ENCODE results near the gene TEAD2.

- TF ChIP-seq PATZ1 (CRISPR knock-in tag; IDR thresholded peaks at IDR 0.05; ENCODE audit: borderline replicate concordance) (no peak), ZNF8 (CRISPR knock-in tag; IDR thresholded peaks at IDR 0.05) (no peak), PPARA (CRISPR knock-in tag; IDR thresholded peaks at IDR 0.05; ENCODE audit: borderline replicate concordance) (no peak), CSDC2 (CRISPR knock-in tag; IDR thresholded peaks at IDR 0.05) (no peak), ZNF565 (CRISPR knock-in tag; conservative IDR thresholded peaks at IDR 0.05; ENCODE audit: low read depth) (no peak), ZFP3 (CRISPR knock-in tag; IDR thresholded peaks at IDR 0.05) (no peak), SNAI2 (CRISPR knock-in tag; IDR thresholded peaks at IDR 0.05) (no peak), TOX (CRISPR knock-in tag; IDR thresholded peaks at IDR 0.05; ENCODE audit: borderline replicate concordance) (no peak), RARB (CRISPR knock-in tag; IDR thresholded peaks at IDR 0.05) (no peak)
- TF ChIP-seq, protein P1, sequence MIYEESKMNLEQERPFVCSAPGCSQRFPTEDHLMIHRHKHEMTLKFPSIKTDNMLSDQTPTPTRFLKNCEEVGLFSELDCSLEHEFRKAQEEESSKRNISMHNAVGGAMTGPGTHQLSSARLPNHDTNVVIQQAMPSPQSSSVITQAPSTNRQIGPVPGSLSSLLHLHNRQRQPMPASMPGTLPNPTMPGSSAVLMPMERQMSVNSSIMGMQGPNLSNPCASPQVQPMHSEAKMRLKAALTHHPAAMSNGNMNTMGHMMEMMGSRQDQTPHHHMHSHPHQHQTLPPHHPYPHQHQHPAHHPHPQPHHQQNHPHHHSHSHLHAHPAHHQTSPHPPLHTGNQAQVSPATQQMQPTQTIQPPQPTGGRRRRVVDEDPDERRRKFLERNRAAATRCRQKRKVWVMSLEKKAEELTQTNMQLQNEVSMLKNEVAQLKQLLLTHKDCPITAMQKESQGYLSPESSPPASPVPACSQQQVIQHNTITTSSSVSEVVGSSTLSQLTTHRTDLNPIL (CRISPR knock-in tag; IDR thresholded peaks at IDR 0.05; ENCODE audit: low read depth) = no peak
- TF ChIP-seq, protein P2, sequence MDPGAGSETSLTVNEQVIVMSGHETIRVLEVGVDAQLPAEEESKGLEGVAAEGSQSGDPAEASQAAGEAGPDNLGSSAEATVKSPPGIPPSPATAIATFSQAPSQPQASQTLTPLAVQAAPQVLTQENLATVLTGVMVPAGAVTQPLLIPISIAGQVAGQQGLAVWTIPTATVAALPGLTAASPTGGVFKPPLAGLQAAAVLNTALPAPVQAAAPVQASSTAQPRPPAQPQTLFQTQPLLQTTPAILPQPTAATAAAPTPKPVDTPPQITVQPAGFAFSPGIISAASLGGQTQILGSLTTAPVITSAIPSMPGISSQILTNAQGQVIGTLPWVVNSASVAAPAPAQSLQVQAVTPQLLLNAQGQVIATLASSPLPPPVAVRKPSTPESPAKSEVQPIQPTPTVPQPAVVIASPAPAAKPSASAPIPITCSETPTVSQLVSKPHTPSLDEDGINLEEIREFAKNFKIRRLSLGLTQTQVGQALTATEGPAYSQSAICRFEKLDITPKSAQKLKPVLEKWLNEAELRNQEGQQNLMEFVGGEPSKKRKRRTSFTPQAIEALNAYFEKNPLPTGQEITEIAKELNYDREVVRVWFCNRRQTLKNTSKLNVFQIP (CRISPR knock-in tag; IDR thresholded peaks at IDR 0.05; ENCODE audit: borderline replicate concordance, low read depth) = no peak
- TF ChIP-seq, protein P3, sequence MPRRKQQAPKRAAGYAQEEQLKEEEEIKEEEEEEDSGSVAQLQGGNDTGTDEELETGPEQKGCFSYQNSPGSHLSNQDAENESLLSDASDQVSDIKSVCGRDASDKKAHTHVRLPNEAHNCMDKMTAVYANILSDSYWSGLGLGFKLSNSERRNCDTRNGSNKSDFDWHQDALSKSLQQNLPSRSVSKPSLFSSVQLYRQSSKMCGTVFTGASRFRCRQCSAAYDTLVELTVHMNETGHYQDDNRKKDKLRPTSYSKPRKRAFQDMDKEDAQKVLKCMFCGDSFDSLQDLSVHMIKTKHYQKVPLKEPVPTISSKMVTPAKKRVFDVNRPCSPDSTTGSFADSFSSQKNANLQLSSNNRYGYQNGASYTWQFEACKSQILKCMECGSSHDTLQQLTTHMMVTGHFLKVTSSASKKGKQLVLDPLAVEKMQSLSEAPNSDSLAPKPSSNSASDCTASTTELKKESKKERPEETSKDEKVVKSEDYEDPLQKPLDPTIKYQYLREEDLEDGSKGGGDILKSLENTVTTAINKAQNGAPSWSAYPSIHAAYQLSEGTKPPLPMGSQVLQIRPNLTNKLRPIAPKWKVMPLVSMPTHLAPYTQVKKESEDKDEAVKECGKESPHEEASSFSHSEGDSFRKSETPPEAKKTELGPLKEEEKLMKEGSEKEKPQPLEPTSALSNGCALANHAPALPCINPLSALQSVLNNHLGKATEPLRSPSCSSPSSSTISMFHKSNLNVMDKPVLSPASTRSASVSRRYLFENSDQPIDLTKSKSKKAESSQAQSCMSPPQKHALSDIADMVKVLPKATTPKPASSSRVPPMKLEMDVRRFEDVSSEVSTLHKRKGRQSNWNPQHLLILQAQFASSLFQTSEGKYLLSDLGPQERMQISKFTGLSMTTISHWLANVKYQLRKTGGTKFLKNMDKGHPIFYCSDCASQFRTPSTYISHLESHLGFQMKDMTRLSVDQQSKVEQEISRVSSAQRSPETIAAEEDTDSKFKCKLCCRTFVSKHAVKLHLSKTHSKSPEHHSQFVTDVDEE (CRISPR knock-in tag; IDR thresholded peaks at IDR 0.05) = no peak
These were observed 21.9 kb downstream of the TEAD2 start for GRCh38 chr19:49340069-49340864.
